CD4-positive, CD25-positive, alpha-beta regulatory T cell (primary cell): ENCODE measurements around the gene DNMT3A. TPM values are rescaled to one million over a fixed set of nuclear protein-coding genes. Genes with fewer than 3 reads are reported as not detected.

Source experiments
- ATAC-seq, 2 donors: fragments of 150-1000 bp; cut with Tn5 transposase; one replicate each; pipeline ENCODE4 v1.10.0; 2021; ENCODE audit warnings: low read depth in 2 of 2, moderate number of reproducible peaks in 2 of 2, moderate library complexity in 1 of 2
- DNase-seq, 3 donors: peaks; one replicate each; pipeline versions ENCODE4 v3.0.0 to v3.0.0-alpha.2; 2012 to 2022; ENCODE audit warnings: mixed read lengths in 1 of 3
- H3K27ac ChIP-seq: one replicate; pipeline ENCODE4 v1.7.0; 2013; ENCODE audit warnings: mild to moderate bottlenecking, low read length; ENCODE audit not compliant: insufficient read depth, poor library complexity, severe bottlenecking
- H3K27me3 ChIP-seq: one replicate; pipeline ENCODE4 v1.7.0; 2013; ENCODE audit warnings: low read length; ENCODE audit not compliant: control insufficient read depth, insufficient read depth
- H3K36me3 ChIP-seq: one replicate; pipeline ENCODE4 v1.7.0; 2013; ENCODE audit warnings: mild to moderate bottlenecking, low read length, moderate library complexity; ENCODE audit not compliant: control insufficient read depth, insufficient read depth
- H3K4me1 ChIP-seq: 2 replicates; pipeline ENCODE4 v1.7.0; 2013; ENCODE audit warnings: mild to moderate bottlenecking, low read length; ENCODE audit not compliant: insufficient read depth, control insufficient read depth, poor library complexity, severe bottlenecking
- H3K4me3 ChIP-seq: one replicate; pipeline ENCODE4 v1.7.0; 2013; ENCODE audit warnings: low read depth, mild to moderate bottlenecking, low read length, moderate library complexity
- H3K9me3 ChIP-seq, 2 experiments: 1 replicate in 1 of 2; 2 replicates in 1 of 2; pipeline ENCODE4 v1.7.0; 2013; ENCODE audit warnings: low read length in 2 of 2, mild to moderate bottlenecking in 1 of 2, moderate library complexity in 1 of 2; ENCODE audit not compliant: control insufficient read depth in 2 of 2
- H3K27ac Mint-ChIP-seq, 3 donors: one replicate each; pipeline ENCODE4 v1.8.0; 2020 to 2022; ENCODE audit warnings: mild to moderate bottlenecking in 3 of 3, mixed read lengths in 3 of 3, moderate library complexity in 2 of 3
- H3K27me3 Mint-ChIP-seq: one replicate; pipeline ENCODE4 v1.8.0; 2022; ENCODE audit warnings: mild to moderate bottlenecking, mixed read lengths
- H3K36me3 Mint-ChIP-seq: one replicate; pipeline ENCODE4 v1.8.0; 2020; ENCODE audit warnings: mixed read lengths
- H3K4me1 Mint-ChIP-seq, 4 donors: one replicate each; pipeline ENCODE4 v1.8.0; 2020 to 2022; ENCODE audit warnings: mixed read lengths in 4 of 4, mild to moderate bottlenecking in 1 of 4
- H3K4me3 Mint-ChIP-seq, 4 donors: one replicate each; pipeline ENCODE4 v1.8.0; 2020 to 2022; ENCODE audit warnings: mild to moderate bottlenecking in 4 of 4, mixed read lengths in 4 of 4, moderate library complexity in 3 of 4
- H3K9me3 Mint-ChIP-seq, 7 donors: one replicate each; pipeline ENCODE4 v1.8.0; 2020 to 2022; ENCODE audit warnings: mixed read lengths in 7 of 7, mild to moderate bottlenecking in 3 of 7, moderate library complexity in 2 of 7
- polyA plus RNA-seq, 4 donors: library from polyadenylated mRNA; unstranded; fragments of 300-500 nt; fragmentation: Illumina TruSeq; gene quantifications; one replicate each; pipeline ENCODE4 v1.2.3, GENCODE V29; 2021
- total RNA-seq: library from RNA; stranded (reverse); gene quantifications from one replicate; pipeline ENCODE4 v1.2.3, GENCODE V29; 2022

DNMT3A gene
- total and polyA plus RNA-seq, 5 donors from 2014 or later = 8.1 to 81.0 (median 12.4) TPM

DNA sequence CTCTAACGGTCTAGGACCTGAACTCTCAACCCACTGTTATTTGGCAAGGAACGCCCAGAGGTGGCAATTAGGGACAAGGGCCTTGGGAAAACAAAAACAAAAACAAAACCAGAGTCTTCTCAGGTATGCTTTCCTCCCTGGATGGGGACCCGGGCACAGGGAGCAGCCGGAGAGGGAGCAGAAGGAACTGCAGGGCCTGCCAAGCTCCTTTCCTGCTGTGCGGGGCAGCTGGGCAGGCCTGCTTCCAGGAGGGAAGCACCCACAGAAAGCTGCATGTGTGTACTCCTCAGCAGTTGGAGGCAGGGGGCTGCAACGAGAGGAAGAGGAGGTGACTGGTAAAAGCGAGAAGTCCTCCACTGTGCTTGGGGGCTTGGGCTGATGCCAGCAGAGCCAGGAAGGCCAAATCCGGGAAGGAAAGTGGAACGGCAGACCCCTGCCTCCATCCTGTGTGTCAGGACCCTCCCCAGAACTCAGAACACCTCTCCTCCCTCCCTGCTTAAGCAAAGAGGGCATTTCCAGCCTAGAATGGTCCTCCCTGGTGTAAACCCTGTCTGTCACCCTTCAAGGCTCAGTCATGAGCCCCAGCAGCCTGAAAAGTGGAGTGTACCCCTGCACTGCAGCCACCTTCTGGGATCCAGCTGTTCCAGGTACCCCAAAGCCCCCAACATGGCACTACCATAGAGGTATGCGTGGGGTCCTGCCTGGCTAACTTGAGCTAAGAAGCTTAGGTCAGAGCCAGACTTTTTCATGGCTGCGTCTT lies 56.3 kb downstream of the DNMT3A start:
- Histone ChIP-seq H3K27ac (peak overlapping the region; percentile 80), H3K4me1 (peaks cover 44% of the 10 kb centered on the region), H3K9me3 (no peaks in the 10 kb centered on the region), H3K27me3 (no peaks in the 10 kb centered on the region), H3K4me3 (peak overlapping the region; percentile 32), H3K36me3 (peaks cover 16% of the 10 kb centered on the region)
- peaks cover 1% of the 10 kb centered on the region for H3K27me3 Mint-ChIP-seq
- peak overlapping the region; percentile 98 to 99 (median 99) for H3K27ac Mint-ChIP-seq
- H3K4me3 Mint-ChIP-seq = peak overlapping the region; percentile 70 to 87 (median 78)
- peaks cover 10 to 75% (median 22%) of the 10 kb centered on the region in 4 donors for H3K4me1 Mint-ChIP-seq
- no peak for ATAC-seq
- peaks cover 24% of the 10 kb centered on the region for H3K36me3 Mint-ChIP-seq
- no peaks in the 10 kb centered on the region for H3K9me3 Mint-ChIP-seq
- DNase-seq = no peak

DNA sequence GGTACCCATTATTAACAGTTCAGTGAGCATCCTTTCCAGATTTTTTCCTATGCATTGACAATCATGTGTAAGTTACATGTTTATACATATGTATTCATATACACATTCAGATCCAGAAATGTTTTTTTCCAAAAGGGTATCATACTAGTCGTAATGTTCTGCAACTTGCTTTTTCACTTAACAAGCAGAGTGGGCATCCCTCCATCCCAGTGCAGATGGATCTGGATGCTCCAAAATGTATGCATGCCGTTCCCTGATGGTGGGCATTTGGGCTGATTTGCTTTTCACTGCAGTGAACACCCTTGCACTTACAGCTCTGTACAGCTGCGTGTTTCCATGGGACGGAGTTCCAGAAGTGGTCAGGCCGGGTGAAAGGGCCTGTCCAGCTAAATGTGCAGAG lies 57.0 kb downstream of the DNMT3A start:
- no peaks in the 10 kb centered on the region for H3K27me3 ChIP-seq
- H3K36me3 ChIP-seq = peaks cover 18% of the 10 kb centered on the region
- H3K9me3 ChIP-seq = no peaks in the 10 kb centered on the region
- peaks cover 26% of the 10 kb centered on the region for H3K36me3 Mint-ChIP-seq
- peaks cover 46% of the 10 kb centered on the region for H3K4me1 ChIP-seq
- peaks cover 10 to 79% (median 24%) of the 10 kb centered on the region in 4 donors for H3K4me1 Mint-ChIP-seq
- ATAC-seq = no peak
- peak overlapping the region; percentile 76 to 99 (median 98) for H3K27ac Mint-ChIP-seq
- H3K9me3 Mint-ChIP-seq = no peaks in the 10 kb centered on the region
- peak overlapping the region; percentile 2 for H3K4me3 ChIP-seq
- H3K4me3 Mint-ChIP-seq = peak overlapping the region in 3 of 4 donors; percentile 11 to 51 (median 30)
- peak overlapping the region; percentile 80 for H3K27ac ChIP-seq
- DNase-seq = no peak
- H3K27me3 Mint-ChIP-seq = peaks cover 4% of the 10 kb centered on the region

GRCh38 chr2:25283921-25284320 lies 57.8 kb downstream of the DNMT3A start:
- Histone ChIP-seq H3K4me3 (no peak overlapping the region), H3K36me3 (peaks cover 18% of the 10 kb centered on the region), H3K27me3 (no peaks in the 10 kb centered on the region), H3K9me3 (no peaks in the 10 kb centered on the region), H3K27ac (peak overlapping the region; percentile 39), H3K4me1 (peaks cover 52% of the 10 kb centered on the region)
- no peaks in the 10 kb centered on the region for H3K9me3 Mint-ChIP-seq
- peaks cover 13 to 81% (median 28%) of the 10 kb centered on the region in 4 donors for H3K4me1 Mint-ChIP-seq
- no peak for ATAC-seq
- peak overlapping the region in 2 of 4 donors; percentile 19 to 30 for H3K4me3 Mint-ChIP-seq
- H3K27ac Mint-ChIP-seq = peak overlapping the region; percentile 63 to 98 (median 74)
- peaks cover 4% of the 10 kb centered on the region for H3K27me3 Mint-ChIP-seq
- no peak for DNase-seq
- peaks cover 31% of the 10 kb centered on the region for H3K36me3 Mint-ChIP-seq

GRCh38 chr2:25281941-25282340 lies 59.8 kb downstream of the DNMT3A start:
- Mint-ChIP-seq H3K9me3 (no peaks in the 10 kb centered on the region), H3K36me3 (peaks cover 25% of the 10 kb centered on the region), H3K4me1 (peaks cover 12 to 83% (median 32%) of the 10 kb centered on the region in 4 donors), H3K27me3 (peaks cover 4% of the 10 kb centered on the region), H3K27ac (peak overlapping the region in 1 of 3 donors; percentile 96), H3K4me3 (no peak overlapping the region)
- Histone ChIP-seq H3K4me1 (peaks cover 65% of the 10 kb centered on the region), H3K4me3 (no peak overlapping the region), H3K27ac (no peak overlapping the region), H3K27me3 (no peaks in the 10 kb centered on the region), H3K9me3 (no peaks in the 10 kb centered on the region), H3K36me3 (peaks cover 18% of the 10 kb centered on the region)
- DNase-seq (no peak), ATAC-seq (no peak)

- no peak overlapping the region for H3K27ac ChIP-seq
- no peaks in the 10 kb centered on the region for H3K27me3 ChIP-seq
- Mint-ChIP-seq H3K9me3 (no peaks in the 10 kb centered on the region), H3K36me3 (peaks cover 25% of the 10 kb centered on the region), H3K4me3 (peak overlapping the region in 1 of 4 donors; percentile 27), H3K27ac (peak overlapping the region in 2 of 3 donors; percentile 79 to 96), H3K27me3 (peaks cover 4% of the 10 kb centered on the region), H3K4me1 (peaks cover 12 to 82% (median 32%) of the 10 kb centered on the region in 4 donors)
- H3K36me3 ChIP-seq = peaks cover 18% of the 10 kb centered on the region
- H3K9me3 ChIP-seq = no peaks in the 10 kb centered on the region
- no peak for ATAC-seq
- H3K4me1 ChIP-seq = peaks cover 65% of the 10 kb centered on the region
- no peak overlapping the region for H3K4me3 ChIP-seq
- DNase-seq = no peak
Measured at GRCh38 chr2:25281522-25281921, 60.2 kb downstream of the DNMT3A start.

DNA sequence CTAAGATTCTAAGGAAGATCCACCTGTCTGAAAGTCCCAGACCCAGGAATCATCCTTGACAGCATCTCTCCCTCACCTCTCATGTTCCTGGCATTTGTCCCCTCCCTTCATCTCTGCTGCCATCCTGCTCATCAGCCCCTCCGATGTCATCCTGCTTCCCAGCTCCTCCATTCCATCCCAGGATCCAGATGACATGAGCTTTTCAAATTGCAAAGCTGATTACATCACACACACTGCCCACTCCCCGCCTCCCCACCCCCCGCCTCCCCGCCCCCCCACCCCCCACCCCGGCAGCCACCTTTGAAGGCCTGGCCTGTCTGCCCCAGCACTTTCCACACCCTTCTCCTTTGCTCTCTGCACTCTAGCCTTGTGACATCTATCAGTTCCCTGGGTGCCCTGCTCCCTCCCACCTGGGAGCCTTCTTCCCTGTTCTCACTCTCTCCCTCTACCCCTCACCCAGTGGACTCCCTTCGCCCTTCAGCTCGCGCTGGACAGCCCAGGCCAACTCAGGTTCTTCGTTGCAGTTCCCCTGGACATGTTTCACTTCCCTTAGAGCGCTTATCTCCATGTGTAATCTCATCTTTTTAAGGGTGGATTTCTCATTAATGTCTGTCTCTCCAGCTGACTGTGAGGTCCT lies 61.6 kb downstream of the DNMT3A start:
- peaks cover 65% of the 10 kb centered on the region for H3K4me1 ChIP-seq
- no peak for DNase-seq
- H3K4me3 ChIP-seq = no peak overlapping the region
- H3K27ac ChIP-seq = no peak overlapping the region
- H3K36me3 ChIP-seq = peaks cover 18% of the 10 kb centered on the region
- Mint-ChIP-seq H3K27me3 (peaks cover 4% of the 10 kb centered on the region), H3K4me3 (peak overlapping the region in 2 of 4 donors; percentile 31 to 88), H3K9me3 (no peaks in the 10 kb centered on the region), H3K36me3 (peaks cover 25% of the 10 kb centered on the region), H3K27ac (peak overlapping the region; percentile 57 to 96 (median 79)), H3K4me1 (peaks cover 12 to 82% (median 32%) of the 10 kb centered on the region in 4 donors)
- H3K27me3 ChIP-seq = no peaks in the 10 kb centered on the region
- H3K9me3 ChIP-seq = no peaks in the 10 kb centered on the region
- no peak for ATAC-seq

DNA sequence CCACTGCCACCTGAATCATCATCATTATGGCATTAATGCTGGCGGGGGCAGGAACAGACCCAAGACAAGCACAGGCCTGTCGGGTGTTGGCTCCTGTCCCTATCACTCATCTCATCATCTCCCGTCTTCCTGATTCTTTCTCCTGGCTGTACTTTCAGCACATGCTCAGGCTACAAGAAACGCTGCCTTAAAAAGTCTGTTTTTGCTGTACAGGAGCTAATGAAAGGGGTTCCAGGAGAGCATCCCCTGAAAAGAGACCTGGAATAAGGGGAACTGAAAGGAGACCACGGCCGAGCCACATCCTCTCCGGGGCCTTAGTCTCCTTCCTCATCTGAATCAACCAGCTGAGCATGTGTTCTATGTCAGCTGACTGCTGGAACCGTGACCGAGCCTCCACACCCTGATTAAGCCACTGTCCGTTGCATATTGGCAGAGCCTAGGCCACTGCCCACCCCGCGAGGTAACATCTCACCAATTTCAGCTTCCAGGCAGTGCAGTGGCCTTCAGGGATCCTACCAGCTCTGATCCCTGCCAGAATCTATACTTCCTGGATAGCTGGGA lies 62.6 kb downstream of the DNMT3A start:
- H3K27me3 Mint-ChIP-seq = peaks cover 4% of the 10 kb centered on the region
- Histone ChIP-seq H3K4me1 (peaks cover 65% of the 10 kb centered on the region), H3K27ac (peak overlapping the region; percentile 16), H3K36me3 (peaks cover 18% of the 10 kb centered on the region), H3K9me3 (no peaks in the 10 kb centered on the region), H3K4me3 (no peak overlapping the region), H3K27me3 (no peaks in the 10 kb centered on the region)
- peak overlapping the region; percentile 64 to 91 (median 72) for H3K4me3 Mint-ChIP-seq
- ATAC-seq (peak in 1 of 2 donors; percentile 21), DNase-seq (peak in 1 of 3 donors; percentile 49)
- no peaks in the 10 kb centered on the region for H3K9me3 Mint-ChIP-seq
- peaks cover 29% of the 10 kb centered on the region for H3K36me3 Mint-ChIP-seq
- H3K27ac Mint-ChIP-seq = peak overlapping the region; percentile 93 to 96 (median 95)
- H3K4me1 Mint-ChIP-seq = peaks cover 12 to 84% (median 33%) of the 10 kb centered on the region in 4 donors
